Endothelial cell of umbilical vein (primary cell): ENCODE results near the gene TBC1D24. TPM values are rescaled to one million over a fixed set of nuclear protein-coding genes. Genes with fewer than 3 reads are reported as not detected.

Experiments
- BruUV-seq: library from RNA; stranded (reverse); fragments of 400-500 nt; replicated peaks from 2 replicates; lab custom pipeline; 2021; lab: Mats Ljungman, UMichigan
- CTCF ChIA-PET: fragments of 300-600, 350-600 bp; sonication (Branson Sonifier 250); formaldehyde crosslinking; loops from one replicate; lab custom pipeline; 2021; ENCODE audit warnings: antibody characterized with exemption, inconsistent platforms; lab: Charles Lee
- POLR2A ChIA-PET: fragments of 300-600, 350-600 bp; sonication (Branson Sonifier 250); formaldehyde crosslinking; loops from one replicate; lab custom pipeline; 2021; ENCODE audit warnings: antibody characterized with exemption, inconsistent platforms; lab: Charles Lee
- DNase-seq: peaks from one replicate; pipeline ENCODE4 v3.0.0-alpha.2; 2011; ENCODE audit warnings: low read depth, low spot score
- FAIRE-seq: peaks from 2 replicates; lab custom pipeline; 2011; peaks lifted over from hg19 to GRCh38; lab: Jason Lieb, UNC
- H2AFZ ChIP-seq: 2 replicates; pipeline ENCODE4 v1.6.0; 2012; ENCODE audit warnings: low read depth, low read length, control low read depth, inconsistent platforms
- H3K27ac ChIP-seq: 2 replicates; pipeline ENCODE4 v1.5.1; 2011; ENCODE audit warnings: low read depth, mild to moderate bottlenecking, control low read depth, low read length, moderate library complexity; ENCODE audit not compliant: insufficient read depth
- H3K27me3 ChIP-seq, 2 experiments: 2 replicates each; pipeline versions ENCODE4 v1.6.0 to v1.6.1; 2011; ENCODE audit warnings: low read length in 2 of 2, mixed read lengths in 1 of 2; ENCODE audit not compliant: control insufficient read depth in 2 of 2, insufficient read depth in 2 of 2
- H3K36me3 ChIP-seq, 2 experiments: 2 replicates in 1 of 2; 3 replicates in 1 of 2; pipeline ENCODE4 v1.5.1; 2011; ENCODE audit warnings: low read length in 2 of 2, mild to moderate bottlenecking in 1 of 2, moderate library complexity in 1 of 2; ENCODE audit not compliant: control insufficient read depth in 2 of 2, insufficient read depth in 2 of 2; ENCODE audit errors: extremely low read depth in 1 of 2
- H3K4me1 ChIP-seq: 3 replicates; pipeline ENCODE4 v1.5.1; 2011; ENCODE audit warnings: mild to moderate bottlenecking, low read length; ENCODE audit not compliant: control insufficient read depth, insufficient read depth; ENCODE audit errors: extremely low read depth
- H3K4me2 ChIP-seq: 2 replicates; pipeline ENCODE4 v1.6.1; 2011; ENCODE audit warnings: low read length, control low read depth, mixed read lengths; ENCODE audit not compliant: insufficient read depth
- H3K4me3 ChIP-seq, 3 experiments: fragments of 200-600 bp in 1 of 3; sonication (generic), shearing (Covaris generic) in 1 of 3; replicated peaks in 1 of 3; 2 replicates each; pipeline ENCODE4 v1.5.1; 2011 to 2016; ENCODE audit warnings: control low read depth in 3 of 3, low read length in 3 of 3, mild to moderate bottlenecking in 2 of 3, inconsistent platforms in 1 of 3, low read depth in 1 of 3, moderate library complexity in 1 of 3; ENCODE audit not compliant: insufficient read depth in 1 of 3
- H3K79me2 ChIP-seq: 2 replicates; pipeline ENCODE4 v1.6.0; 2012; ENCODE audit warnings: low read length, inconsistent platforms; ENCODE audit not compliant: control insufficient read depth, insufficient read depth
- H3K9ac ChIP-seq: replicated peaks from 2 replicates; pipeline ENCODE3; 2011; ENCODE audit warnings: low read length, control low read depth; ENCODE audit not compliant: insufficient read depth; ENCODE audit errors: extremely low read depth
- H3K9me1 ChIP-seq: replicated peaks from 3 replicates; pipeline ENCODE4 v1.6.0; 2011; ENCODE audit warnings: mild to moderate bottlenecking, low read length; ENCODE audit not compliant: control insufficient read depth, insufficient read depth; ENCODE audit errors: extremely low read depth
- H3K9me3 ChIP-seq: replicated peaks from 2 replicates; pipeline ENCODE4 v1.5.1; 2012; ENCODE audit warnings: low read length, inconsistent platforms; ENCODE audit not compliant: control insufficient read depth, insufficient read depth
- H4K20me1 ChIP-seq: replicated peaks from 2 replicates; pipeline ENCODE3; 2011; ENCODE audit warnings: mild to moderate bottlenecking, low read length; ENCODE audit not compliant: control insufficient read depth, insufficient read depth; ENCODE audit errors: extremely low read depth
- FOS ChIP-seq: IDR thresholded peaks from 2 replicates; pipeline ENCODE4 v1.6.1; 2011; ENCODE audit warnings: mild to moderate bottlenecking, low read length, moderate library complexity, borderline replicate concordance; ENCODE audit not compliant: insufficient read depth
- MYC ChIP-seq: IDR thresholded peaks from one replicate; pipeline ENCODE4 v1.6.1; 2011; ENCODE audit warnings: mild to moderate bottlenecking, low read depth, low read length
- POLR2A ChIP-seq: IDR thresholded peaks from 2 replicates; pipeline ENCODE4 v1.6.1; 2012; ENCODE audit warnings: low read depth, mild to moderate bottlenecking, control low read depth, low read length
- dilution Hi-C: fragments of 300-500 bp; cut with MboI; formaldehyde crosslinking; loops from one replicate; pipeline ENCODE4 v1.15.0; 2019; ENCODE audit warnings: low sequenced_read_pairs; ENCODE audit not compliant: extremely low pct_ligation_motif_present
- intact Hi-C: fragments of 100-400 bp; cut with micrococcal nuclease; formaldehyde crosslinking; loops from one replicate; pipeline ENCODE4 v1.10.0; 2022
- polyA plus RNA-seq, 4 experiments: library from polyadenylated mRNA; depleted of rRNA in 3 of 4; stranded (reverse) in 3 of 4; unstranded in 1 of 4; fragments of >200 nt; gene quantifications; 2 replicates each; pipeline versions ENCODE4 v1.2.1 to v1.2.3, GENCODE V29; 2011 to 2012; ENCODE audit warnings: missing spikeins in 1 of 4
- total RNA-seq: library from RNA; stranded (reverse); gene quantifications from 2 replicates; pipeline ENCODE4 v1.2.3, GENCODE V29; 2021
- TF ChIP-seq, protein P1 (sequence below): IDR thresholded peaks from 2 replicates; pipeline ENCODE4 v1.6.1; 2011; ENCODE audit not compliant: insufficient read depth, insufficient read length
- TF ChIP-seq, protein P2 (sequence below), 2 donors: IDR thresholded peaks; 1 replicate in 1 of 2; 2 replicates in 1 of 2; pipeline ENCODE4 v1.5.1; 2011; ENCODE audit warnings: low read length in 2 of 2, mild to moderate bottlenecking in 2 of 2, moderate library complexity in 2 of 2, control low read depth in 1 of 2, inconsistent platforms in 1 of 2, low read depth in 1 of 2; ENCODE audit not compliant: insufficient read depth in 1 of 2; ENCODE audit errors: extremely low read depth in 1 of 2

The TBC1D24 gene
- total and polyA plus RNA-seq, 2 donors (not counting 3 experiments of a cell fraction or from before 2014, with no cell fraction given): 8.1 to 22.8 TPM

DNA sequence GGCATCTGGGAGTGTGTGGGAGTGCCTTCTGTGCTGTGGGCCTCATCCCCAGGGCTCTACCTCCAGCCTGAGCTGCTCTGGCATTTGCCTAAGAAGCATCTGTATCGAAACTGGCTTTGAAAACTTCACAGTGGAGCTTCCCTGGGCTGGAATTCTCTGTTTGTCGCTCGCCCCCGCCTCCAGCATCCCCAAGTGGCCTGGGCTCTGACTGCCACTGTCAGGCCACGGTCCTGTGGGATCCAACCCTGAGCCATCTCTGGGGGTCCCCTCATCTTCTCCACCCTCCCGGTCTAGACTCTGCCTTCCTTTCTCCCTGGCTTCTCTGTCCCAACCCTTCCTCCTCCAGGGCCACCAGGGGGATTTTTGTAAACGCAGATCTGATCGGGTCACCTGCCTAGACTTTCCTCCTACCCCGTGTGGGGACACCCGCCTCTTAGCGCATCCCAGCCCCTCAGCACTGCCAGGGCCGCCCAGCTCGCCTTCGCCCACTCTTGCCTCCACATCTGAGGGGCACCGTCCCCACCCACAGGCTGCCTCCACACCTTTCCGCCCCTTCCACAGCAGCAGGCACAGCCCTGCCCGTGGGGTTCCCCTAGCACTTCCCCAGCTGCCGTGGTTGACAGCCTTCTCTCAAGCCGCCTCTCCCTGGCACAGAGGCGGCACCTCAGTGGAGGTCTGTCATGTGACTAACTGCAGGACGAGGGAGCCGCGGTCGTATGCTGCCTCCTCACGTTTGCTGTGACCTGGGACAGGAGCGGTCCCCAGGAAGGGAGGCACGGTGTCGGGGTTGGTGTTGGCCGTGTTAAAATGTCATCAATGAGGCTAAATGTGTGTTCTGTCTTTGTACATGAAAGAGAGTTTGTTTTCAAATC lies 12.0 kb downstream of the TBC1D24 start:
- POLR2A ChIA-PET: no interaction called here
- Histone ChIP-seq H3K4me3 (no peak overlapping the region), H4K20me1 (no peaks in the 10 kb centered on the region), H3K9ac (no peak overlapping the region), H3K36me3 (no peaks in the 10 kb centered on the region), H2AFZ (no peak overlapping the region), H3K27ac (no peak overlapping the region), H3K79me2 (peaks cover 6% of the 10 kb centered on the region), H3K9me1 (no peaks in the 10 kb centered on the region), H3K4me2 (no peak overlapping the region), H3K9me3 (no peaks in the 10 kb centered on the region), H3K4me1 (no peaks in the 10 kb centered on the region), H3K27me3 (no peaks in the 10 kb centered on the region)
- dilution Hi-C loops (no loop called here), intact Hi-C loops (loop anchor here (1.0 kb wide), 1 partner anchor 25 kb away; no protein-coding TSS in a partner anchor)
- FAIRE-seq: no peak
- no TSS peak for BruUV-seq
- no peak for DNase-seq
- CTCF ChIA-PET: interaction anchor here (1.2 to 3.0 kb wide), 2 partner anchors 12 to 14 kb away, joined by 7 to 14 read pairs; partner anchors contain the start of gene TBC1D24
- TF ChIP-seq MYC: no peak
- no peak for TF ChIP-seq FOS
- TF ChIP-seq POLR2A: no peak
- TF ChIP-seq, protein P1, sequence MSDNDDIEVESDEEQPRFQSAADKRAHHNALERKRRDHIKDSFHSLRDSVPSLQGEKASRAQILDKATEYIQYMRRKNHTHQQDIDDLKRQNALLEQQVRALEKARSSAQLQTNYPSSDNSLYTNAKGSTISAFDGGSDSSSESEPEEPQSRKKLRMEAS: no peak
- TF ChIP-seq, protein P2, sequence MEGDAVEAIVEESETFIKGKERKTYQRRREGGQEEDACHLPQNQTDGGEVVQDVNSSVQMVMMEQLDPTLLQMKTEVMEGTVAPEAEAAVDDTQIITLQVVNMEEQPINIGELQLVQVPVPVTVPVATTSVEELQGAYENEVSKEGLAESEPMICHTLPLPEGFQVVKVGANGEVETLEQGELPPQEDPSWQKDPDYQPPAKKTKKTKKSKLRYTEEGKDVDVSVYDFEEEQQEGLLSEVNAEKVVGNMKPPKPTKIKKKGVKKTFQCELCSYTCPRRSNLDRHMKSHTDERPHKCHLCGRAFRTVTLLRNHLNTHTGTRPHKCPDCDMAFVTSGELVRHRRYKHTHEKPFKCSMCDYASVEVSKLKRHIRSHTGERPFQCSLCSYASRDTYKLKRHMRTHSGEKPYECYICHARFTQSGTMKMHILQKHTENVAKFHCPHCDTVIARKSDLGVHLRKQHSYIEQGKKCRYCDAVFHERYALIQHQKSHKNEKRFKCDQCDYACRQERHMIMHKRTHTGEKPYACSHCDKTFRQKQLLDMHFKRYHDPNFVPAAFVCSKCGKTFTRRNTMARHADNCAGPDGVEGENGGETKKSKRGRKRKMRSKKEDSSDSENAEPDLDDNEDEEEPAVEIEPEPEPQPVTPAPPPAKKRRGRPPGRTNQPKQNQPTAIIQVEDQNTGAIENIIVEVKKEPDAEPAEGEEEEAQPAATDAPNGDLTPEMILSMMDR (IDR thresholded peaks at IDR 0.05; ENCODE audit: extremely low read depth in 1 of 2, insufficient read depth in 1 of 2, low read depth in 1 of 2, low read length in 2 of 2): no peak
